HG02885 (cell line): ENCODE data around the gene SMIM35.
"Not testable (repeated sequence)": the region's sequence is repeated elsewhere in the genome, so short reads cannot be mapped to it uniquely, and the experiment has no call there.

Experiments
- ATAC-seq: cut with Tn5 transposase; IDR thresholded peaks from one replicate; pipeline ENCODE4 v1.9.1; 2021; ENCODE audit warnings: mild to moderate bottlenecking; ENCODE audit not compliant: unreplicated experiment, poor library complexity

Gene SMIM35

GRCh38 chr11:117993988-117994745 lies 92.6 kb downstream of the SMIM35 start:
- ATAC-seq, result no peak

- ATAC-seq, result no peak
Measured at GRCh38 chr11:117992620-117993019, 94.1 kb downstream of the SMIM35 start.

DNA sequence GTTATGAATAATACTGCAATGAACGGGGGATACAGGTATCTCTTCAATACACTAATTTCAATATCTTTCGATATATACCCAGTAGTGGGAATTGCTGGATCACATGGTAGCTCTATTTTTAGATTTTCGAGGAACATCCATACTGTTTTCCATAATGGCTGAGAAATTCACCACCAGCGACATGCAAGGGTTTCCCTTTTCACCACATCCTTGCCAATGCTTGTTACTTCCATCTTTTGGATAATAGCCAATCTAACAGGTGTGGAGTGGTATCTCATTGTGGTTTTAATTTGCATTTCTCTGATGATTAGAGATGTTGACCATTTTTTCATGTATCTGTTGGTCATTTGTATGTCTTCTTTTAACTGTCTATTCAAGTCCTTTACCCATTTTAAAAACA lies 94.6 kb downstream of the SMIM35 start:
- no peak for ATAC-seq

DNA sequence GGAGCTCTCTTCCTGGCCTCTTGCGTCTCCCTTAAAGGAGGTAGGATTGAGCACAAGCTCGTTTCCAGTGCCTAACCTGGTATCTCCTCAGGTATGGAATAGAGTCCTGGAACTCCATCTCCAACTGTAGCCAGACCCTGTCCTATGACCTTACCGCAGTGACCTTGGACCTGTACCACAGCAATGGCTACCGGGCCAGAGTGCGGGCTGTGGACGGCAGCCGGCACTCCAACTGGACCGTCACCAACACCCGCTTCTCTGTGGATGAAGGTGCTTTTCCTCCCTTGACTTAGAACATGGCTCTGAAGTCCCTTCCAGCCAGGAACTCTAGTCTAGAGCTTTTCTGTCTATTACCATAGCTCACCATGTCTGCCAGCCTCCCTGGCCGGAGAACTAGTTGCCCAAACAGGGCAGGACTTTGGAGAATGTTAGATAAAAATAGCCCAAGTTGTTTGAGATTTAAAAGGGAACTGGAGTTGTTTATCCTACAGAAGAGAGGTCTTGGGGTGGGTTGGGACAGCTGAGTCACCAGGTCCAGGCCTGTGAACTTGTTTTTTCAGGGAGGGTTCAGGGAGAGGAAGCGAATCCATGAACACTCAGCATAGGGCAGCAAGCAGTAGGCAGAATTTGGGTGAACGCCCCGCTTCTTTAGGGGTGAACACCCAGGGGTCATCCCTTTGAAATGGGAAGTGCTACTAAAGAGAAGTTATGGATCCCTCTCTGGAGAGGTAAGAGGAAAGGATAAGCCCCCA lies 97.2 kb downstream of the SMIM35 start:
- ATAC-seq, result no peak

DNA sequence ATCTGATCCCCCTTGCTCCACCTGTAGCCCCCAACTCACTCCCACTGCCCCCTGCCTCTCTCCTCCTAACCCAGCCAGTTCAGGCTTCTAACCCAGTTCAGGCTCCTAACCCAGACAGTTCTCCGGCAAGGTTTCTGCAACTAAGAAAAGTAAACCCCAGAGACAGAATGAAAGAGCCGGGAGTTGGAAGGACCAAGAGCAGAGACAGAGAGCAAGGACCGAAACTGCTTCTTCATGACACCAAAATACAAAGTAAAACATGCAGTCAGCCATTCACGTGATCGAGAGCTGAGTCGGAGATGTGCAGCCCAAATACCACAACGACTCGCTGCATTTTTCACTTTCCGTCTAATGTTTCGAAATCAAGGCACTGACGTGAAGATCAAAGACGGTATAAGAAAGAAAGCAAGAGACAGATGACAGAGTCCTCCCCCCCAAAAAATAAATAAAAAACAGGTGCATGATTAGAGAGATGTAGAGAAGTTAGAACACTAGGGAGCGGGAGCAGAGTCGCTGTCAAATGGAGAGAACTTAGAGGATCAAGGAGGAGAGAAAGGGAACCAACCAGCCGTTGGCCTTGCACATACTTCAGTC lies 99.7 kb downstream of the SMIM35 start:
- peak; percentile 45 for ATAC-seq

GRCh38 chr11:117985953-117986887 lies 100.5 kb downstream of the SMIM35 start, which contains the start of gene IL10RA:
Gene IL10RA (plus strand): TSS chr11:117986394. CDS start chr11:117986468, 74 bp downstream.
- peak; percentile 92 for ATAC-seq

DNA sequence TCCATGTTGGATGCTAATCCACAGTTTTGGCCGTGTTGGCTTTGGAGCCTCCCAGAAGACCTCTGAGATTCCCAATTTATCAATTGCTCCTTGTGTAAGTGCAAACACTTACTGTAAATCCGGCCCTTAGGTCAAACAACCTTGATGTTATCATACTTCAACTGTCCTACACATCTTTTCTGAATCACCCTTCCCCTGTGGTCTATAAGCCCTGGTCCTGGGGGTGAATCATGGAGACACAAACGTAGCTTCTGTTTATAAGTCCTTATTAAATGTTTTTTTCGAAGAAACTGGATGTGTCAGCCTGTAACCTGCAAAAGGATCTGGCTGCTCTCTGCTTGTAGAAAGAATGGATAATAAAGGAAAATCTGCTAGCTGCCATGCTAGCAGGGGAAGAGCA lies 102.3 kb downstream of the SMIM35 start:
- no peak for ATAC-seq

- ATAC-seq, result no peak
Measured at GRCh38 chr11:117983163-117983475, 103.6 kb downstream of the SMIM35 start.

- no peak for ATAC-seq
Measured at GRCh38 chr11:117980720-117981119, 106.0 kb downstream of the SMIM35 start.

GRCh38 chr11:117980280-117980679 lies 106.5 kb downstream of the SMIM35 start:
- ATAC-seq, result no peak

GRCh38 chr11:117979481-117980211 lies 107.1 kb downstream of the SMIM35 start:
- ATAC-seq, result no peak

DNA sequence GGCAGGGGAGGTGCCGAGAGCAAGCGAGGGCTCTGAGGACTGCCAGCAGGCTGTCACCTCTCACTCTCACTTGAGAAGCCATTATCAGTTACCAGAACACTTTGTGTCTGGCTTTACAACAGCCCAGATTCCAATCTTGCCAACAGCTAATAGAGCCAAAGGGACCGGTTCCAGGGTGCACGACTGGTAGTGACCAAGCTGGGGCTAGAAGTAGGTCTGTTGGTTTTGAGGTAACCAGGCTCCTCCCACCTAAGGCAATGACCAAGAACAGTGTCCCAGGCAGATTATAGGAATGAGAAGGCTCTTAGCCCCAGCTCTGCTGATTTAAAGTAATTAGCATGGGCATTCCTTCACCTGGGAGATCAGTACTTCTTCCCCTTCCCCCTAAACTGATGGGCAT lies 107.8 kb downstream of the SMIM35 start:
- no peak for ATAC-seq

GRCh38 chr11:117978291-117978910 lies 108.4 kb downstream of the SMIM35 start:
- ATAC-seq, result not testable (repeated sequence)

DNA sequence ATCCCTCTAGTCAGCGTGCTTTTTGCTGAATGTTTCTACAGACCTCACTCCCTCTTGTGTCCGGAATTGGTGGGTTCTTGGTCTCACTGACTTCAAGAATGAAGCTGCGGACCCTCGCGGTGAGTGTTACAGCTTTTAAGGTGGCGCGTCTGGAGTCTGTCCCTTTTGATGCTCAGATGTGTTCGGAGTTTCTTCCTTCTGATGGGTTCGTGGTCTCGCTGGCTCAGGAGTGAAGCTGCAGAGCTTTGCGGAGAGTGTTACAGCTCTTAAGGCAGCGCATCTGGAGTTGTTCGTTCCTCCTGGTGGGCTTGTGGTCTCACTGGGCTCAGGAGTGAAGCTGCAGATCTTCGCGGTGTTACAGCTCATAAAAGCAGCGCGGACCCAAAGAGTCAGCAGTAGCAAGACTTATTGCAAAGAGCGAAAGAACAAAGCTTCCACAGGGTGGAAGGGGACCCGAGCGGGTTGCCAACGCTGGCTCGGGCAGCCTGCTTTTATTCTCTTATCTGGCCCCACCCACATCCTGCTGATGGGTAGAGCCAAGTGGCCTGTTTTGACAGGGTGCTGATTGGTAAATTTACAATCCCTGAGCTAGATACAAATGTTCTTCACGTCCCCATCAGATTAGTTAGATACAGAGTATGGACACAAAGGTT lies 109.0 kb downstream of the SMIM35 start:
- ATAC-seq, result not testable (repeated sequence)

GRCh38 chr11:117977029-117977428 lies 109.7 kb downstream of the SMIM35 start:
- no peak for ATAC-seq

DNA sequence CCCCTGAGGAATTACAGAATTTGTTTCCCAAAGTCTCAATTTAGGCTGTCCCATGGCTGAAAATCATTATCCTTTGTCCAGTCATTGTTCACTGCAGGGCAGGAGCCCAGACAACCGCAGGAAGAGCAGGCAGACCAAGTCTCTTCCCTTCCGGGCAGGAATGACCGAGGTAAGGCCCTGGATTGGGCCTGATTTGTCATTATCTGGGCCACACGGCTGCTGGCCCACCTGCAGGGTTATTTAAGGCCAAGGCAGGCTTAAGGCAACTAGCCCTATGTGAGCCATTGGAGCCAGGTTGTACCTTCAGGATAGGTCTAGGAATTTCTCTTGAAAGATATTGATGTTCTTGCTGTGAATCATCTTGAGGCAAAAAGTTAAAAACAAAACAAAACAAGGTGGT lies 110.3 kb downstream of the SMIM35 start:
- ATAC-seq, result no peak

DNA sequence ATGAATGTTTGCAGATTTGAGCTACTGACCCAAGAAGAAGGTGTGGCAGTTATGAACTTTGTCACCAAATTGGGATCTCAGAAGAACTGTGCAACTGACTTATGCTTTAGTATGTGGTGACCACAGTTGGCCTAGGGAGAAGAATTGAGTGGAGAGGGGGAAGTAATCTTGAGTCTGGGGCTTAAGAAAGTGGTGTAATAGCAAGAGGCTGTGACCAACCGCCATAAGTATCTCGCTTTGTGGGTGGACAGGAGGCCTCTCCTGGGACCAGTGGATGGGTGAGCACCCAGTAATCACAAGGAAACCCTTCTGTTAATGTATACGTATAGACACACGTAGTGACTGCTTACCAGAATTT lies 113.3 kb downstream of the SMIM35 start:
- no peak for ATAC-seq

DNA sequence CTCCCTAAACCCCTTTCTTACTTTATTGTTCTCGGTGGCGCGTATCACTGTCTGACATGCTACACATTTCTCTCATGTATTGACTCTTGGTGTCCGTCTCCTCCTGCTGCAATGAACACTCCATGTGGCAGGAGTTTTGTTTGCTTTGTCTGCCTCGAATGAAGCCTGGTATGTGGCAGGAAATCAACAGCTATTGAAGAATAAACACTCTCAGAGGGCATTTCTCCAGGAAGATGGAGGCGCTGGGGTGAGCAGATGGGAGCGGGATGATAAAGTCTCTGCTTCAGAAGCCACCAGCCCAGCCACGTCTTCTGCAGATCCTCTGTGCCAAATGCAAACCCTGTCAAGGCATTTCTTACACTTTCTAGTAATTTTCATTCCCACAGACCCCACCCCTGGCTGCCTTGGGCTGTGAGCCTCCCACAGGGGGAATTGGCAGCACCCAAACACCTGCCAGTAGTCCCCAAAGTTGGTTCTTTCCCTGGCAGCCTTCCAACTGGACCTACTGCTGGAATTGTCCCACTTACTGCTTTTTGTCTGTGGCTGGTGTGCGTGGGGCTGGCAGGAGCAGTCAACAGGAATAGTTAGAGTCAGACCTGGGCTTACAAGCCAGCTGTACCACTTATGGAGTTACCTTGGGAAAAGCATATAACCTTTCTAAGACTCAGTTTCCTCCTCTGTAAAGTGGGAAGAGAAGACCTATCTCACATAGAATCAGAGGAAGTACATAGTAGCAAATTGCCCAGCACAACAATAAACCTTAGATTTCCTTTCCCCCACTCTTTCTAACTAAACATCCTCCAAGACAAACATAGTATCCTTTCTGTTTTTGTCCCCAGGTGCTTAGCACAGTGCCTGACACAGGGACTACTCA lies 113.9 kb downstream of the SMIM35 start:
- ATAC-seq, result no peak
